K562 (cell line): ENCODE data around the gene SLC34A3. TPM values are rescaled to one million over a fixed set of nuclear protein-coding genes. Genes with fewer than 3 reads are reported as not detected.

Experiments used
- ADNP ChIP-seq: fragments of 200-800 bp; sonication (Bioruptor generic); IDR thresholded peaks from 2 replicates; pipeline ENCODE4 v1.6.1; 2016; ENCODE audit warnings: missing genetic modification characterization, missing compliant biosample characterization
- ATF7 ChIP-seq: fragments of 450-650 bp; IDR thresholded peaks from 2 replicates; pipeline ENCODE4 v1.7.1; 2014; ENCODE audit warnings: mild to moderate bottlenecking, moderate library complexity
- BCLAF1 ChIP-seq, 2 experiments: fragments of 450-650 bp in 1 of 2; IDR thresholded peaks; 2 replicates each; pipeline ENCODE4 v1.6.1; 2011 to 2017; ENCODE audit warnings: low read depth in 2 of 2, antibody characterized with exemption in 1 of 2, borderline replicate concordance in 1 of 2, low read length in 1 of 2, mild to moderate bottlenecking in 1 of 2, mixed read lengths in 1 of 2; ENCODE audit not compliant: control insufficient read depth in 1 of 2
- CCAR2 ChIP-seq: fragments of 200-400 bp; formaldehyde crosslinking; IDR thresholded peaks from 2 replicates; pipeline ENCODE4 v1.6.1; 2017; ENCODE audit warnings: mild to moderate bottlenecking, low read depth, low read length
- ELK1 ChIP-seq: sonication (generic); formaldehyde crosslinking; IDR thresholded peaks from 2 replicates; pipeline ENCODE4 v1.8.1; 2022; ENCODE audit warnings: missing genetic modification reagents
- FUS ChIP-seq: fragments of 200-400 bp; formaldehyde crosslinking; optimal IDR thresholded peaks from 2 replicates; pipeline ENCODE3; 2017; ENCODE audit warnings: low read depth, low read length
- PRPF4 ChIP-seq: fragments of 200-400 bp; formaldehyde crosslinking; IDR thresholded peaks from one replicate; pipeline ENCODE4 v1.6.1; 2017; ENCODE audit warnings: low read length, low read depth, mild to moderate bottlenecking; ENCODE audit not compliant: insufficient read depth, poor library complexity, severe bottlenecking
- RBM22 ChIP-seq: fragments of 200-400 bp; formaldehyde crosslinking; IDR thresholded peaks from 2 replicates; pipeline ENCODE4 v1.6.1; 2018; ENCODE audit warnings: low read length, low read depth; ENCODE audit not compliant: poor library complexity, severe bottlenecking
- SMARCC2 ChIP-seq: fragments of 450-650 bp; IDR thresholded peaks from 2 replicates; pipeline ENCODE4 v1.6.1; 2017; ENCODE audit warnings: antibody characterized with exemption, moderate library complexity, mild to moderate bottlenecking, low read depth
- SRSF3 ChIP-seq: fragments of 200-400 bp; formaldehyde crosslinking; IDR thresholded peaks from 2 replicates; pipeline ENCODE4 v1.6.1; 2016; ENCODE audit warnings: mild to moderate bottlenecking, low read length, moderate library complexity; ENCODE audit not compliant: insufficient read depth
- THAP7 ChIP-seq: fragments of 250-450 bp; sonication (Bioruptor Pico); IDR thresholded peaks from 2 replicates; pipeline ENCODE4 v1.5.0; 2021
- ZBTB33 ChIP-seq: sonication (generic); formaldehyde crosslinking; IDR thresholded peaks from 2 replicates; pipeline ENCODE4 v1.8.1; 2023; ENCODE audit warnings: mild to moderate bottlenecking, missing genetic modification reagents
- ZBTB8A ChIP-seq: fragments of 450-650 bp; IDR thresholded peaks from 2 replicates; pipeline ENCODE4 v1.6.1; 2018; ENCODE audit warnings: mild to moderate bottlenecking, moderate library complexity; ENCODE audit not compliant: partially characterized antibody
- ZKSCAN3 ChIP-seq: fragments of 250-450 bp; sonication (Bioruptor Pico); IDR thresholded peaks from 2 replicates; pipeline ENCODE4 v1.4.0; 2020
- ZNF445 ChIP-seq: fragments of 250-450 bp; sonication (Bioruptor Pico); IDR thresholded peaks from 2 replicates; pipeline ENCODE4 v1.4.0; 2020; ENCODE audit warnings: low read depth, mild to moderate bottlenecking, moderate library complexity
- ZNF449 ChIP-seq: fragments of 250-450 bp; sonication (Bioruptor Pico); IDR thresholded peaks from 2 replicates; pipeline ENCODE4 v1.8.0; 2022; ENCODE audit warnings: moderate library complexity, mild to moderate bottlenecking, inconsistent platforms
- ZNF717 ChIP-seq: fragments of 250-450 bp; sonication (Bioruptor Pico); IDR thresholded peaks from 2 replicates; pipeline ENCODE4 v1.5.0; 2021
- ZNF780A ChIP-seq: fragments of 250-450 bp; sonication (Bioruptor Pico); IDR thresholded peaks from 2 replicates; pipeline ENCODE4 v1.5.0; 2021; ENCODE audit warnings: mild to moderate bottlenecking
- polyA plus RNA-seq, 8 experiments: library from polyadenylated mRNA; depleted of rRNA in 4 of 8; stranded (reverse) in 5 of 8; unstranded in 3 of 8; fragments of >200 nt; fragmentation: Nextera tagmentation in 2 of 8; fragmentation: Illumina TruSeq in 1 of 8; extraction: Ambion mirVana in 2 of 8; extraction: Trizol in 1 of 8; gene quantifications; 2 replicates each; pipeline versions ENCODE4 v1.2.1 to v1.2.3, GENCODE V29; 2011 to 2014; ENCODE audit warnings: inconsistent platforms in 1 of 8, missing spikeins in 1 of 8
- total RNA-seq, 7 experiments: library from RNA; depleted of rRNA in 6 of 7; stranded (reverse); fragments of >200 nt in 6 of 7; fragmentation: Illumina TruSeq in 2 of 7; extraction: Trizol in 2 of 7; gene quantifications; 2 replicates each; pipeline versions ENCODE4 v1.2.1 to v1.2.3, GENCODE V29; 2011 to 2021; ENCODE audit warnings: low replicate concordance in 1 of 7

Gene SLC34A3
- total and polyA plus RNA-seq, 9 of the 15 experiments (the other 6 are each of a cell fraction or from before 2014, with no cell fraction given): not detected

GRCh38 chr9:137217276-137218211 lies 13.2 kb upstream of the SLC34A3 start (continued):
- TF ChIP-seq ELK1 (CRISPR knock-in tag) (no peak), ZNF780A (no peak), THAP7 (no peak), FUS (no peak), ZNF449 (CRISPR knock-in tag) (no peak), BCLAF1 (IDR thresholded peaks at IDR 0.05; ENCODE audit: borderline replicate concordance in 1 of 2, control insufficient read depth in 1 of 2, low read depth in 2 of 2, low read length in 1 of 2) (no peak), ADNP (no peak), RBM22 (no peak), ZBTB8A (no peak), ATF7 (peak; percentile 40; the same call in 1 of the 2 replicates), ZKSCAN3 (CRISPR knock-in tag) (no peak), ZNF445 (CRISPR knock-in tag) (no peak), ZBTB33 (CRISPR knock-in tag) (no peak; the same call in 1 of the 2 replicates), CCAR2 (no peak), PRPF4 (no peak), SRSF3 (no peak), SMARCC2 (no peak), ZNF717 (CRISPR knock-in tag) (no peak)
